GM19324 (cell line): ENCODE results near the gene HSD17B4.

Experiments
- ATAC-seq: cut with Tn5 transposase; IDR thresholded peaks from one replicate; pipeline ENCODE4 v1.9.1; 2021; ENCODE audit warnings: mild to moderate bottlenecking, moderate library complexity; ENCODE audit not compliant: unreplicated experiment, low FRiP score

The HSD17B4 gene

DNA sequence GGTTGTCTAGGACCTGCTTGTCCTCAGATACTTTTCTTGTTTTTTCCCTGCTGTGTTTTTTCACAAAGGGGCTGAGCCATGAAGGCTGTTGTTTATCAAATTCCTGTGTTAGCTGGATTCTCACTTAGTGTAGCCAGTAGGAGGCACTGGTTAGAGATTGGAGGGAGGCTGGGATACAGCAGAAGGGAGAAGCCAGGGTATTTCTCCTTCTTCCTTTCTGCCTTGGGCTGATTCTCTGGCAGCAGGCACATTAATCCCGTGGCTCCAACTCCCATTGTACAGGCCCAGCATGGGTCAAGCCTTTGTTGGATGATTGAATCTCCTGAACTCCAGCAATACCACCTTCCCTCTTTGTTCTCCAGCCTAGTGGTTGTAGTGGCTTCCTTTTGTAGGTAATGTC is 130.7 kb downstream of the HSD17B4 start:
- no peak for ATAC-seq

DNA sequence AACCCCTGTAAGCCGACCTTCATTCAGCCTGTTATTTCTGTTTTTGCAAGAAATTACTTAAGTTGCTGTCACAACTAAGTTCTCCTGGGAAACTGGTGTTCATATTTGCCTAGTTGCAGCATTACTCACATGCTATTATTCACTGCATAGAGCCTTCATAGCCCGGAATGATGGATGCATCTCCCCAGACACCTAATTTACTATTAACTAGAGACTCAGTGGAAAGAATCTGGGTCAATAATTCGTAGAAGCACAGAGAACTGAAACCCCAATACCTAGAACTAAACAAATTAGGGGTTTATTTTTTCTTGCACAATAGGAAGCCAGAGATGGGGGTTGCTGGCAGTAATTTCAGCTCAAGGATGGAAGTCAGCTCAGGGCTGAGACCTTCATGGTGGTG is 131.4 kb downstream of the HSD17B4 start:
- ATAC-seq: peak; percentile 84
